ENCODE data around the gene FAM13A.

FAM13A gene

DNA sequence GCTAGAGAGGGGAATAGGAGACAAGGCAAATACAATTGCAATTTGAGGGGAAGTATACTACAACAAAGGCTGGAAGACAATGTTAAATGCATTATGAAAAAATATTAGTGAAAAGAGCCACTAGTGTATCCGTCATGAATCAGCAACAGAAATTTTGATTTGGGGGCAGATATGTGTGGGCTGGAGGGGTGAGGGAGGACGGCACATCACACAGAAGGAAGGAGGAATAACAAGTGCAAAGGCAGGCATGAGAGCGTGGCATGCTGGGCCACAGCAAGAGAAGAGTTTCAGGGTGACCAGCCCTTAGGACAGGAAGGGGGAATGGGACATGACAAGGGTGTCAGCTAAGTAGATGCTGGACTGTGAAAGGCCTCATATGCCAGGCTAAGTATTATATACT lies 295.6 kb downstream of the FAM13A start:
- DNase-seq, result no peak

DNA sequence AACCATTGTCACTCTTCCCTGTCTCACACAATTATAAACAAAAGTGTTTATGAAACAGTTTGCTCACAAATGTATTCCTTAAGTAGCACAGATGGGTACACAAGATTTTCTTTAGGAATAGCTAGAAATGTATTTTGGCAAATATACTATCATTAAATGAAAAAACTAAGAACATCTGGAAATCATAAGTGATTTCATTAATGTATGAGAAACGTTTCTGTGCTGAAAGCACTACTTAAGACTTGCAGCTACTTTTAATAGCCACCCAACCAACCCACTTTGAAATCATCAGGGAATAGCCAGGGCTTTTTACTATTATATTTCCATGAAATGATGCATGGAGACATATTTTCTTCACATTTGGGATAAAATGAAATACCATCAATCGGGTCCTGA lies 297.1 kb downstream of the FAM13A start:
- no peak for DNase-seq

DNA sequence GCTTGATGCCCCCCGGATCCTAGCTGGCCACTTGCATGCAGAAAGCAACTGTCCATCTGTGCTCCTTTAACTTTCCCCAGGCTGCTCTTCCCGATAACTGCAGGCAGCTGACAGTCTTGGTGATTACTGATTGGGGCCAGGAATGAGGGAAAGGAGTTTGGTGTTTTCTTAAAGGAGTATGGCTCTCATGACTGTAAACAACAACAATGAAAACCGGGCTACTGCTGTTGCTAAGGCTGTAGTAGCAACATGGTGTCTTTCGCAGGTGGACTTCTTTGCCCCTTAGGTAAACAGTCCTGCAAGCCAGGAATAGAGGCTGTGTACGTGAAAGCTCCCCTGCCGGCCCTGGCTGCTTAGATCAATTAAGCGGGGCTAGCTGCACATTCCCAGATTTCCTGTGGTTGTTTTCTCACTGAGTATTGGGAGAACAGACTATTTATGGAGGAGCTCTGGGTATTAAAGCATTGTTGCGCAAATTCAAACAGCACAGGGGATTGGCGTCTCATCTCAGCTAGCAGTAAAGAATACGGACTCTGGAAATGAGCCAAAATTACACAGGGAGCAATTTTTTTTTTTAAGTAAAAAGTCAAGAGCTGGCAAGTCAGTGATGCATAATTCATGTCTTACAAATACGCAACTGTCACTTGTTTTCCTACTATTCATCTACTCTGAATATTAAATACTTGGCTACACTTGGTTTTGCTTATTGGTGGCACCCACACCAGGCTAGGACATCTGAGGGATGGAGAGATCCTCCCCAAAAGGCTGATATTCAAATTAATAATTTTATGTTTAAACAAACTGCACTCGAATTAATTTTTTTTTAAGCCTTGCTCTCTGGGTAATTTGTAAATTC lies 297.7 kb downstream of the FAM13A start:
- DNase-seq, result no peak

DNA sequence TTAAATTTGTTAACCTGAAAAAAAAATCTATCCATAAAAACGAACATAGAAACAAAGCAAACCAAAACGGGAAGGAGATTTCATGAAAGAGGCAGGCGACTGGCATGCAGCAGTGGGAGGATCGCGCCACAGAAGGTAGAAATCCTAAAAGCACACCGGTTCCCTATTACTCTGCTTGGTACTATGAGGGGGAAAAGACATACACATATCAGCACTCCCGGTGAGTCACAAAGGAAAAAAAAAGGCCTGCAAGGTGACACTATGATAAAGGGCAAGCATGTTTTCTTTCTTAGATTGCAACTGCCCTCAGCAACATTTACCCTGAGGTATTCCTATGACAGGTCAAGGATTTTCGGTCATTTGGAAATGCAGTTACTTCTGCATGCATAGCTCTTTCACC lies 298.7 kb downstream of the FAM13A start:
- DNase-seq, result no peak

GRCh38 chr4:88757776-88758175 lies 299.2 kb downstream of the FAM13A start:
- no peak for DNase-seq

DNA sequence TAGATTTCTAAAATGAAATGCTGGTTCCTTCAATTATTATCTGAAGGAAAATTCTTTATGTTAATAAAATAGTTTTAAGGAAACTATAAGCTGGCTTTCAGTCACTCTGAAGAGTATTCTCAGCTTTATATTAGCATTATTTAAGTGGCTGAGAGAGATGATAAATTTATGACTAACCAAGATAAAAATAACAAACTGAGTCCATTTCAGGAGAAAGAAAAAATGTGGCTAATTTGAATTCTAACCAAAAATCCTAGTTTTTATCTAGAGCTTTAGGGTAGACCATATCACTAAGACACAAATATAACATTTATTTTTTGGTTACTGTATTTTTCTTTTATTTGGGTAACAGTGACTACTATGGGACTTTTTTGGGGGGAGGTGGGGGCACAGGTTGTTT lies 299.9 kb downstream of the FAM13A start:
- DNase-seq, result no peak

DNA sequence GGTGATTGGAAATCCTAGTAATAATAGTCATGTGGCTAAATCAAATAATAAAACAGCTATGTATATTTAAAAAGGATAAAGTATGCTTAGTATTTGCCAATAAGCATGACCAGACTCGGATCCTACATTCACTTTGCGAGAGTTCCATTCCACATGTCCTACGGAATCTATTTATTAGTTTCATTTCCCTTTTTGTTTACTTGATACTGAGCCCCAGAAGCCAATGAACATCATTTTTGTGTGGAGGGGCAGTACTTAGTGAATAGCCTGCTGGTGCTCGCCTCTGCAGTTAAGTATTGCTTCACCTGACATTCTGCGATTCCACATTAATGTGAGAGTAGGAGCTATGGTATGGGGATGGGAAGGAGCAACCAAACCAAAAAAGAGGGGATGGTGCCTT lies 300.8 kb downstream of the FAM13A start:
- no peak for DNase-seq

DNA sequence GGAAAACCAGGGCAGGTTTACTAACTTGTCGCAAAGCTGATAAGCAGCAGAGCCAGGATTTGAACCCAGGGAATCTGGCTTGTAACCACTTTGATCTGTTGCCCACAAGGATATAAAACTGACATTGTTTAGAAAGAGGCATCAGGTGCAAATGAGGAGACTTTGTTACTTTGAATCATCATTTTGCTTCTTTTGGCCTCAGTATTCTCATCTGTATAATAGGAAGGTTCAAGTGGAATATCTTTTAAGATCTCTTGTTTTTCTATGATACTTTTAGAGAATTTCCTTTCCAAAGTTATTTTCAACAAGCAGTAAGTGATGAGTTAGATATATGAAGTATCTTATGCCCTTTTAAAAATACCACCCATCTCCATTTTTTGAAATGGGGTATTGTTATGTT lies 301.5 kb downstream of the FAM13A start:
- no peak for DNase-seq

DNA sequence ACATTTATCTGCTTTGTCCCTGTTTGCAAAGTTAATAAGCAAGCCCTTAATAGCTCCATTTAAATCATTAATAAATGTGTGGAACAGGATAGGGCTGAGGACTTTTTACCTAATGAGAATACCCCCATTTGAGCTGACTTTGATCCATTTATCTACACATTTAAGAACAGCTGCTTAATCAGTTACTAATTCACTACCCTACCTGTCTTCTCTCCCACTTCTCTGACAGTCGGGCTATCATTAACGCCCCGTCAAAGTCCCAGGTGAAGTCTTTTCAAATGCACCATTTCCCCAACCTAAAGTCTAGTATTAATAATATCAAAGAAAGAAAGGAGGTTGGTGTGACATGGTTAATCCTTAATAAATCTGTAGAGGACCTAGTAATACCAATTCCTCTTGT lies 302.2 kb downstream of the FAM13A start:
- no peak for DNase-seq

DNA sequence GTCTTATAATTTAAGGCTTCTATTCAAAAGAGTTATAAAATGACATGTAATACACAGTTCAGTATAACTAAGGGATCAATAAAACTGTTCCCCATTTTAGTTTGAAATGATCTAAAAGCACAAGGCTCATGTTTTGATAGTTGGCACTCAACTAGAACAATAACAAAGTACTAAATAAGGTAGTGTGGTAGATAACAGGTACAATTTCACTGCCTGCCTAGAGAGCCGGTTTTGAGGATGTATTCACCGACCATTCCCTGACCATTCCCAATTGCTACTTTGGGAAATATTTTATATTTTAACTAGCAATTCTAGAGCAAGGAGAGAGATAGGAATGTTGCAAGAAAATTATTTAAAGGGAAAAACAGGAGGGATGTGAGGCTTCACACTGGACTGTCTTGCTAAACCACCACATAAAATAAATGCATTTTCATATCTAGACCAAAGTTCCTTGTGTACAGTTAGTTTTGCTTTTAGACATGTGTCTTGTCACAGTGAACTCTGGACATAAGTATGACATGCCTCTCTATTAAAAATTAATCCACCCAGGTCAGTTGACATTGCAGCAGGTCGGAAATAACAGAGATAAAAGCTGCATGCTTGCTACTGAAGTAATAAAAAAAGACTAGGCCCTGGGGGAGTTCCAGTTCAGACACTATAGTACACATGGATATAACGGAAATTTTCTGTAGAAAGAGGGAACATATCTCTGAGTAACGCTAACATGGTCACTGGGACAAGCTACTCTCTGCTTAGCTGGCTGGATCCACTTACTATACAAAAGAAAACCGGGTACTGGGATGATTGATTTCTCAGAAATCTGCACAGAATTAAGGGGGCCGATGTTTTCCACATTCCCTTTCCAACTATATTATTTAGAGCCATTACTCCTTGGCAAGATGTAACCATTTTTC lies 303.1 kb downstream of the FAM13A start:
- no peak for DNase-seq

GRCh38 chr4:88752754-88753153 lies 304.2 kb downstream of the FAM13A start:
- no peak for DNase-seq

DNA sequence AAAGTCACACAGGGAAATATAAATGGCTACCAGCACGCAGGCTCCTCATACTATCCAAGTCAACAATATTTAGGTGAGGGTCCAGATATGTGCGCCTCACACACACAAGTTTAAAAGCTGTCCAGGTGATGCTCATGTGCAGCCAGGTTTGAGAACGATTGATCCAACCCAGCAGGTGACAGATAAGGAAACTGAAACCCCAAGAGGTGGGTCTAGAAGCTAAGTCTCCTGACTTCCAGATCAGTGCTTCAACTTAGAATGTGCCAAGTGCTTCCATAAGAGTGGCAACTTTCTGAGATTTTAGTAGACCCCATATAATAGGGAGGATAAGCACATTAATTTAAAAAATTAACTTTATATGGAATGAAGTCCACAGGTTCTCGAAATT lies 304.9 kb downstream of the FAM13A start:
- DNase-seq, result no peak

GRCh38 chr4:88751258-88752075 lies 305.5 kb downstream of the FAM13A start:
- DNase-seq, result no peak

GRCh38 chr4:88750369-88750768 lies 306.6 kb downstream of the FAM13A start:
- no peak for DNase-seq

DNA sequence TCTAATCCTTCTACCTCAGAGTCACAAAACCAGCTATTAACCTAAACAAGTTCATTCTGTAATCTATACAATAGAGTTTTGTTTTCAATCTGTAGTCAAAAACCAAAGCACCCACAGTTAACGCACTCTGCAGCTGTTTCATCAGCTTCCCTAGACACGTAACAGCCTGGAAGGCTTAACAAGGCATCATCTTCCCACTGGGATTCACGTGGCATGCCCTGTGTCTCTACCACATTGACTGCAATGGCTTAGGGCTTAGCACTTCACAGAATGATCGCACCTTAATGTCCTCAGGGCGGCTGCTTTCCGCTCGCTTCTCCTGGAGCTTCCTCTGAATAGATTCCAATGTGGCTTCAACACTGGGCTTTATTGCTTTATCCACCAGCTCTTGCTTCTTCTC lies 309.6 kb downstream of the FAM13A start:
- DNase-seq, result no peak

DNA sequence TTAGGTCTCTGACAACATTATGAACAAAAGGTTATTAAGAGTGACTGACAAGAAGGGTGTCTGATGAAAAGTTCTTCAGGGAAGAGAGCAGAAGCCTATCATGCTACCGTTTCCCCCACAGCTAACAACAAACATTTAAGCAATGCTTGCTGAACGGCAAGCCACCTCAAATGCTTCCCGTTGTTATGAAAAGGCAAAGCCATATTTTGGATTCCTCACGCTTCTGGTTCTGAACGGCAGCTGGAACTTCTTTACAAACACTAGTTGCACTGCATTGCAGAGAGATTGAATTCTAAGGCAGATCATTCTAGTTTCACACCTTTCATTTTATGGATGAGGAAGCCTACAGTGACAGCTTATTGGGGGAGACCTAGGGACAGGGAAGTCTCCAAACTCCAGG lies 310.8 kb downstream of the FAM13A start:
- no peak for DNase-seq

DNA sequence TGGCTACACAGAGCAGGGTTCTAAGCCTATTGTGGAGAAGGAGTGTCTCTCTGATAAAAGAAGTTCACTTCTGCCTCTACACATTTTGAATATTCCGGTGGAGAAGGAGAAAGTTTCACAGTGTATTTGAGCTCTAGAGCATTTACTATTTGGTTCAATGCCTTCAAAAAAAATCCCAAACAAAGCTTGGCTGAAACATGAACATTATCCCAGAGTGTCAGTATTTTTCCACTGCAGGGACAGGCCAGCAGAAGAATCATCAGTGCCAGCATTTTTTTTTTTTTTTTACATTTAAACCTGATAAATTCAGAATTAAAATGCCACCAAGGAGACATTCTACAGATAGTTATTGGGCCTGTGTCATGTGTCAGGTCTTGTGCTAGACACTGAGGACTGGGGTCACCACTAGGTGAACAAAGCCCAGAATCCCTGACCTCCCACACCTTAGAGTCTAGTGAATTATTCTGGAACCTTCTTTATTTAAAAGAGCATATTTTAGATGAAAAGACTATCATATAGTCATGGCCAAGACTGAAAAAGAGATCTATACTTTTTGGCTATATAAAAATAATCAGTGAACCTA lies 311.3 kb downstream of the FAM13A start:
- no peak for DNase-seq

DNA sequence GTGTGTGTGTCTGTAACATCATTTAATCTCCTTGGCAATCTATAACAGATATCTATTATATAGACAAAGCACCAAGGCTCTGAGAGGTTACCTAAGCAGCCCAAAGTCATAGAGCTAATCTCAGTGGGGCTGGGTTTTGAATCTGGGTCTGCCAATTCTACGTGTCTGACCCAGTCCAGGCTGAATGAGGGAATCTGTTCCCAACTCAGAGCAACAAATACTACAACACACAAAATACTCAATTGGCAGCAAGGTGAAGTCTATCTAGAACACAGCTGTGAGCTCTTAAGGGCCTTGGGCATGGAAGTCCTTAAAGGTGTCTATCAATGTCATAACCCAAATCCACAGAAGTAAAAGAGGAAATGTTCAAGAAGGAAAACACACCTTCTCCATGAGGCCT lies 311.8 kb downstream of the FAM13A start:
- DNase-seq, result no peak

GRCh38 chr4:88744609-88745008 lies 312.4 kb downstream of the FAM13A start:
- DNase-seq, result no peak

DNA sequence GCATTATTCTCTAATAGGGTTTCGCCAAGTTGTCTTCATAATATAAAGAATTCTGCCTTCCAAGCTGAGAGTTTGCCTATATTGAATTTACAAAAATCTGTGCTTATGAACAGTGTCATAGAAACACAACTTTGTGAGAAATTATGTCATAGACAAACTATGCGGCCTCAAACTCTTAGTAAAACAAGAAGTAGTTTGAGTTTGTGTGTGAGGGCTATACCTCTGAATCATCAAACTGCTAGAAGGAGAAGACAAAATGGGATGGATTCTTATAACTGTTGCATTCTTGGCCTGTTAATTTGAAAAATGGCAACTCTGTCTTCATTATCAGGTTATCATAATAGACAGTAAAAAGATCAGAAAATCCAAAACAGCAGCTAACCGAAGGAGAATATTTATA lies 313.3 kb downstream of the FAM13A start:
- DNase-seq, result no peak

DNA sequence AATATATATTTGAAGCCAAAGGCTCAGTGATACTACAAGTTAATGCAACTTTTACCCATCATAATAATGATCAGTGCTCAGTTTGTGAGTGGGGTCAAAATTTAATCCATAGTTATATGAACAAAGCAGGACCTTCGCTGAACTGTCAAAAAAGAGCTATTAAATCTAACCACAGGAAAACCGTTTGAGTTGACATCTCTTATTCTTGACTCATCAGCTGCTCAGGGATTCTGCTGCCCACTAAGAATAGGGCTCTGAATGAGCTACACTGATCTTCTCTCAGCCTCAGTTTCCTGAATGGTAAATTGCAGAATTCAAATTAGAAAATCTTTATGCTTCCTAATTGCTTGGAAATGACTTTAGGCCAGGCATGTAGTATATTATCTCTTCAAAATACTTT lies 314.4 kb downstream of the FAM13A start:
- no peak for DNase-seq

- no peak for DNase-seq
Measured at GRCh38 chr4:88738180-88738579, 318.8 kb downstream of the FAM13A start.
